ENCODE measurements around the gene LGALS1.
A peak's percentile ranks its signal among the peaks of the same experiment; 100 is the strongest.

- TF ChIP-seq RCOR1 (IDR thresholded peaks at IDR 0.05; ENCODE audit: low read length) (no peak), CTCF (IDR thresholded peaks at IDR 0.05) (no peak), POLR2AphosphoS5 (IDR thresholded peaks at IDR 0.05; ENCODE audit: low read depth, low read length) (peak; percentile 36), TCF12 (IDR thresholded peaks at IDR 0.05) (no peak), CHD2 (IDR thresholded peaks at IDR 0.05; ENCODE audit: low read length, partially characterized antibody) (peak; percentile 89), SIN3A (IDR thresholded peaks at IDR 0.05; ENCODE audit: borderline replicate concordance, low read depth, low read length) (no peak), EZH2phosphoT487 (IDR thresholded peaks at IDR 0.05; ENCODE audit: borderline replicate concordance, low read depth) (no peak)
Observed at GRCh38 chr22:37658133-37659065, 17.0 kb upstream of the LGALS1 start, which contains the start of gene PDXP.
